ENCODE data around the gene C4orf51.

- TF ChIP-seq CTCF (IDR thresholded peaks at IDR 0.05; ENCODE audit: insufficient read depth, low read length) (no peak), POLR2AphosphoS5 (IDR thresholded peaks at IDR 0.05; ENCODE audit: low read depth) (no peak), SPI1 (IDR thresholded peaks at IDR 0.05; ENCODE audit: borderline replicate concordance, low read depth) (no peak), GABPA (IDR thresholded peaks at IDR 0.05; ENCODE audit: low read depth) (no peak)
Measured at GRCh38 chr4:145735827-145736226, 55.9 kb downstream of the C4orf51 start.
